DMS53 treated with DMSO at 0.1 percent for 48 hours (cell line): ENCODE measurements around the gene TRNT1.

Experiments used
- DNase-seq: peaks from one replicate; lab custom pipeline; 2025; ENCODE audit not compliant: unreplicated experiment; lab: John Stamatoyannopoulos, UW

The TRNT1 gene

DNA sequence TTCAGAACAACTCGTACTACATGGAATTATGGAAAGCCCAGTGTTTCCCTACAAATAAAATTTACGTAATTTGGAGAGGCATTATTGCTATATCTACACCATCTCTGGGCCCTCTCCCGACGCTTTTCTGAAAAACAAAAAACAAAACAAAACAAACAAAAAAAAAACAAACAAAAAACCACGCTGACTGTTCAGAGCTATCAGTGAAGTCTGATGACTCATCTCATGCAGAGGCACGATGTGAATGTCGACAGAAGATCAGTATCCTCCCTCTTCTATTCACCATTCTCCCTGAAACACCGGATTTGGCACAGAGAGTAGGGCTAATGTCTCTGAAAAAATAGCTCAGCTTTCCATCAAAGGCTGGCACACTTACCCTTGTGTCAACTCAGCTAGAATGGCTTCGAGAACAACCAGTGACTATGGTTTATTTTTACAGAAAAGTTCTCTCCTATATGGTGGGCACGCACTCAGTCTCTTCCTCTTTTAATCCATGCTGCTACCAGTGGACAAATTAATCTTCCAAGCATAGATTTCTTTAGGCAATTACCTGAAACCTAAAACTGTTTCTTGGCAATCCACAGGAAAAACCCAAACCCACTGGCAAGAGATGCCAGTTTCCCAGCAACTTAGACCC is 51.2 kb downstream of the TRNT1 start:
- DNase-seq: no peak

DNA sequence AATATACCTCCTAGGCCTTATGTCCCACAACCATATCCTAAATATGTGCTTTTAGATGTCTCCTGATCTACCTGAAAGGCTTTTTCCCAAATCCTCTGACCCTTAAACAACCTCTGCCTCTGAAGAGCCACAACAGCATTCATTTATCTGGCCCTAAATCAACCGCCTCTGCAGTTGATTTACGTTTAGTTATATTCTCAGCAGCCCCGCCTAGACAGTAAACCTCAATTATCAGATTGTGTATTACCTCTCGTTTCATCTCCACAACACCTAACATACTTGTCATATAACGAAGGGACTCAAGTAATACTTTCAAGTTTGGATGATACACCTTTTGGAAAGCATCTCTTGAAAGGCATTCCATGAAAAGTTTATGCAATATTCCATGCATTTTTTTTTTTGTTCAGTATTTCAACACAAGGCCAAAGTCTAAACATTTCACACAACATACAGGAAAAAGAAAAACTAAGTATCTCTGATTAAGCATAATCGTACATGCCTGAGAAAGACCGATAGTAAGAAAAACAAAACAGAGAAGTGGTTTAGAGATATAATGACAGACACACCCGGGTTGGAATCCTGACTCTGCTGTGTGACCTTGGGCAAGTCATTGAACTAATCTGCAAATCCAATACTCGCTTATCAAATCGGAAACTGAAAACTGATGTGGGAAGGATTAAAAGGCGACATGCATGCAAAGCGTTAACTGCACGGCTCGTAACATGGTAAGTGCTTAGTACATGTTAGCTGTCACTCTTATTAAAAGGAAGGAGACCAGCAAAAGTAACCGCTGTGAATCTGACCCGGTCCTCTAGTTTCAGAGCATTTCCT is 52.0 kb downstream of the TRNT1 start:
- no peak for DNase-seq

DNA sequence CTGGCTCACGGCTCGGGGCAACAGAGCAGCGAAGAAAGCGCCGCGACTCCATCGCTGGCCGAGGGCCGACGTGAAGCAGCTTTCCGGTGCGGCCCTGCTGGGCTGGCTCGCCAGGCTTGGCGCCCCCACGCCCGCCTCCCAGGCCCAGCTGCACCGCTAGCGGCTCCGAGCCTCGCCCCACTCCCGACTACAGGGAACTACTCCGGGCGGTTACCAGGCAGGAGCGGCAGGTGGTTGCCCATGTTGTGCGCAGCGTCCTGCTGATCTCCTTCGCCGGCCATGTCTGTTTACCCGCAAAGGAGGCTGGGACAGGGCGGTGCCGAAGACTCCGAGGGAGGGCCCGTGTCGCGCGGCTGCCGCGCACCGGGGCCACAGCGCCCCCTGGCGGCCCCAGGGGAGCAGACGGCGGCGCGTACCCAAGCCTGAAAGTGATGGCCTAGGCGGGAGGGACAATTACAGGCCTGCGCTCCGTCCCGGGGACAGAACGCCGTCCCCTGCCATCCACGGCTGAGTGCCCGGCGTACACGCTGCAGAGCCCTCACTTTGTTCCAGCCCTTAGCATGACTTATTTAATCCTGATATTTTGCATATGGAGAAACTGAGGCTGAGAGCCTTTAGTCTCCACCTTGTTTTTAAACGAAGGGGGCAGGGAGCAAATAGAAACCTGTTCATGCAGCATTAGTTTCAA is 52.8 kb downstream of the TRNT1 start, which contains the start of gene CRBN:
Gene CRBN, minus strand, starts transcription at position 285 of the 688 bp plus-strand sequence. Its CDS starts 4 bp downstream, at position 281.
- DNase-seq: peak; percentile 8

DNA sequence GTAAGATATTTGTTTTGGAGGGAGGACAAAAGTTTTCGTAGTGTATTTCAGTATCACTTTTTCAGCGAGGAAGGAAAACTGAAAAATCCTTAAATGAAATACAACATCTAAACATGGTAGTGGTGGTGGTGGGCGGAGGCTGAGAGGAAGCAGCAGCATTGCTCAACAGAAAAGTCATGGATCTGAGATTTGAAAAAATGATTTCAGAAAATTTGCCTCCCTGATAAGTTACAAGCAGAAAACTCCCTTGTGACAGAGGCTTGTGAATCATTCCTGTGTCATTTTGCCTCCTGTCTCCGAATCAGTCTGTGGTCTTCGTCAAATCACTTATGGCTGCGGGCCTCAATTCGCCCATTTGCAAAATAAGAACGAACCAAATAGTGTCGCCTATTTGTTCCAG is 53.7 kb downstream of the TRNT1 start:
- DNase-seq: no peak

DNA sequence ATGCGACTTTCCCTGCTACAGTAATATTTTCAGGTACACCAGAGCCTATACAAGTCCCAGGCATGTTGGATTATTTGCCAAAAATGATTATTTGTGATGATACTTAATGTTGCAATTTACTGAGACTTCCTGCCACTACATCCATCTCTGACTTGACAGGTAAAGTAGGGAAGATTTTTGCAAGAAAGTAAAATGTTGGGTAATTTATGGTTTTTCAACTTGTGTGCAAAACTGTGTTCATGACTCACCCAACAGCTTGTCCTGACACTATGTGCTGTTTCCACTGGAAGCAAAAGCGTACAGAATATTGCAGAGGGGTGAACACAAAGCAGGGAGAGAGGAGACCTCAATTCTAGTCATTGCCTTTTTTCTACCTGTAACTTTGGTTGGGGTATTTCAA is 58.1 kb downstream of the TRNT1 start:
- DNase-seq: no peak

DNA sequence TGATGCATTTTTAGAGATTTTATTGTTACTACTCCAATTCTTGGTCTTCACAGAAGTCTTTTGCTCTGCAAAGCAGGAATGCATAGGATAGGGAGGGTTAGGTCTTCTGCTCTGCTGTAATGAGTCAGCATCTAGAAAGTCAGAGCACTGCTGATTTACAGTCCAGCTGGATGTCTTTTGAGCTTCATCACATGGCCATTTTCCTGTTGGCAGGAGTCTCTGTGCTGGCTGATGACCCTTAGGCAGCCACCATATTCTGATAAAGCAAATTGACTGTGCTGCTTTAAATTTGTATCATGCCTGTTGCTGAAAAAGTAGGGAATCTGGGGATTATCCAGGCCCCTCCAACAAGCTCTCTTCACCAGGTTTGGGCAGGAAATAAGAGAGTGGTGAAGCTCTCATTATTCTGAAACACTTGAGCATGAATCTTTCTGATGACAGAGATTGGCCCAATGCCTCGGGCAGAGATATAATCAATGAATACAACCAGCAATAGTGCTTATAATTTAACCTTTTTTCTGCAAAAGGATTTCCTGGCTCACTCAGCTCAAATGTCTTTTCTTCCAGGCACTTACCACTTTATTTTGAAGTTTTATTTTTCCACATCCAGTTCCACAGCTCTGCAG is 62.5 kb downstream of the TRNT1 start:
- DNase-seq: no peak

DNA sequence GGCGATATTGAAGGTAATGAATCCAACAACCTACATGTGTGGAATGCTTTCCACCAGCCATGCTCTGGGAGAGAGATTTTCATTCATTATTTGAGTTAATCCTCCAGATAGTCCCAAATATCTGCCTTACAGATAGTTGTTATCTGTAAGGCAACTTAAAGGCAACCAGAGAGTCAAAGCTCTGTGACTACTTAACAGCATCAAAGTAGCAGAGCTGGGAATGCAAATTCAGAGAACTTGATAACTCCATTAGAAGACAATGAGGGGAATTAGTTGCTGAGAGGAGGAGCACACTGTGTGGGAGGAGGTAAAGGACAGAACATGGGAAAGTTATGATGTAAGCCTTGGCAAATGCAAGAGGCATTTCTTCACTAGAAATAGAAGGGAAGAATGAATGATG is 63.2 kb downstream of the TRNT1 start:
- no peak for DNase-seq

DNA sequence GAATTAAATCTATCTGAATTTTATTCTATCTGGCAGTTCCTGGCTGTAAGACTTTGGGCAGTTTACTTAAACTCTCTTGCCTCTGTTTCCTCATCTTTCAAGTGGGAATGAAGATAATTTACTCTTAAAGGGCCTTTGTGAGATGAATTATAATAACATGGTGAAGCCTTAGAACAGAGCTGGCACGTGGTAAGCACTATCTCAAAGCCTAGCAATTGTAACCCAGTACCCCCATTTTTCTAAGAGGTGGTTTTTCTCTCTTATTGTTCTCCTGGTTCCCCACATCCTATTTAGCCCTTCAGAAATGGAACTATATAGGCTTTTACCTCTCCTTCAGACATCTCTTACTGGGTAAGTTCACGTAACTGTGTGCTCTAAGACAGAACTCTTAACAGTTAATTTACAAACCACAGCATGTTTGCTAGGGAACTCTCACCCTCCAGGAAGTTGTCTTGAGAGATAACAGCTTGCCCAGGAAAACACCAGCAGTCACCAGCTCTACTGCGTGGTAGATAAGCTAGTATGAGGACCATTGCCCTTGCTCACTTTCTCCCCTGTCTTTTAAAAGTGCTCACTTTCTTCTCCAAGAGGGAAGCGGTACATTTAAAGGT is 65.0 kb downstream of the TRNT1 start:
- DNase-seq: no peak

DNA sequence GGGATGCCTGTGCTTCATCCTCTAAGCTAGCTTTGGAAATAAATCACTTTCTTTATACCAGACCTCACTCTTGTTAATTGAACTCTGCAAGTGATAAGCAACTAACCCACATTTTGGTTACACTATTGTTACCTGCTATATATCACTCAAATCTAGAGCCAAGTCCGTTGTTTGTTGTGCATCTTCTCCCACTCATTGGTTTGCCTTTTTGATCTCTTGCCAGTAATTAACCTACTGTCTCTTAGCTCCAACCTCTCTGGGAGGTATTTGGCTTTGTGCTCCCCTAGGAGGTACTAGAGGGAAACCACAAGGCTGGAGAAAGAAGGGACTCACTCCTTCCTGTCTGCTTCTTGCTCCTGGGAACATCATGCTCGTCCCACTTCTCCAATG is 65.5 kb downstream of the TRNT1 start:
- no peak for DNase-seq

DNA sequence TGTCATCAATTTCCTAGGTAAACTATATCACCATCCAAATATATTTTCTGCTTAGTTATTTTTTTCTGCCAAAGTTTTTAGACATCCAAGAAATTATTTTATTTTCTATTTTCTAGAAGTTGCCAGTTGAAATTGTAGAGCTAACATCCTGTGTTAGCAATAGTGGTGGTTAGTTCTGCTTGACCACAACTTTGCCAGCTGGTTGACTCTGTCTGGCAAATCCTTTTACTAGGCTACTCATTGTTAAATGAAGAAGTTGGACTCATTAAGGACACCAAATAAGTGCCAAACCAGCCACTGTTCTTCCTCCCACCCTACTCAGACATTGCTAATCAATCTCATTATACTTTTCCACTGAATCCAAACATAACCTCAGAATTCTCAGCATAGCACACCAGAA is 68.1 kb downstream of the TRNT1 start:
- DNase-seq: no peak

DNA sequence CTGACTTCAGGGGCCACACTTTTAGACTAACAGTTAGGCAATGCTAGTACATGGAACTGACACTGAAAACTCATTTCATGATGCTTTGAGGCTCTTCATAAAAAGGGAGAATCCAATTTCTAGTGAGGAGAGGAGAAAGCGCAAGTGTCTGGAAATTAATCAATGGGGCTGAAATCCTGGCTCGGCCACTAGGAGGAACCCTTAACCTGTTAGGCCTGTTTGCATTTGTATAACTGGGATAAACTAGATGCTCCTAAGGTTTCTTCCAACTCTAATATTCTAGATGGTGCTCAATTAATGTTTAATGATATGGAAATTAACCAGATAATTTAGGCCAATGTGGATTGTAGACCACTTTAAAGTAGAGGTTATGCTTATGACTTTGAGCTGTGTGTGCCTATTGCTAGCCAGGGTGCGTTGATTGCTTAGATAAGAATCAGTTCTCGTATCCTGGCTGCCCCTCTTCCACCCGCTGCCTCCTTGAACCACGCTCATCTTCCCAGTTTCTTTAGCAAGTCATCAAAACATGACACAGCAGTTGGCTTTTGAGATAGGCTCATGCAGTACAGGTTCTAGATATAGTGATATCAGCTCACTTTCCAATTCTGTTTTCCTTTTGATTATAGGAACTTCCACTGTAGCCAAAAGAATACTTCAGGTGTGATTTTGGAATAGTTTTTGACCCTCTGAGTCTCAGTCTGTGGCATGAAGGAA is 69.6 kb downstream of the TRNT1 start:
- DNase-seq: no peak
